Skin of body (tissue), 2 donors: ENCODE data around the gene ZNF516. TPM values are rescaled to one million over a fixed set of nuclear protein-coding genes. Genes with fewer than 3 reads are reported as not detected.

Source experiments
- DNase-seq: peaks from one replicate; lab custom pipeline; 2025; lab: John Stamatoyannopoulos, UW
- total RNA-seq: library from RNA; depleted of rRNA; stranded (reverse); fragments of >200 nt; gene quantifications from one replicate; pipeline ENCODE4 v1.2.3, GENCODE V29; 2014

Gene ZNF516
- total RNA-seq, 1 donor from 2014 or later = 24.4 TPM

DNA sequence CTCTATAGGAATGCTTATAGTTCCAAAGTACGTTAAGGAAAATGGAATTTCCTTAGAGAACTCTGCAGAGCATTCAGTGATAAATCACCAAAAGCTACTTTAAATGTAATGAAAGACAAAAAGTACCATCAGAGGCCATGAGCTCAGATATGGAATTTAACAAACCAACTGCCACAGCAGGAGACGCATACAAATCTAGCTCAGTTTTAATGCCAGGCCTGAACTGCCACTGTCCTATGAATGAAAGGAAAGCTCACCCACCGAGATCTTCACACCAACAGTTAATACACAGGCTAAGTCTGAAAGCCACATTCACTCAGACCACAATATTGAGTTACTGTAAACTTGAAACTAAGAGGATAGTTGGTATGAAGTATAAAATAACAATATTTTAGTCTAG, 126.8 kb downstream of the ZNF516 start:
- DNase-seq = no peak

DNA sequence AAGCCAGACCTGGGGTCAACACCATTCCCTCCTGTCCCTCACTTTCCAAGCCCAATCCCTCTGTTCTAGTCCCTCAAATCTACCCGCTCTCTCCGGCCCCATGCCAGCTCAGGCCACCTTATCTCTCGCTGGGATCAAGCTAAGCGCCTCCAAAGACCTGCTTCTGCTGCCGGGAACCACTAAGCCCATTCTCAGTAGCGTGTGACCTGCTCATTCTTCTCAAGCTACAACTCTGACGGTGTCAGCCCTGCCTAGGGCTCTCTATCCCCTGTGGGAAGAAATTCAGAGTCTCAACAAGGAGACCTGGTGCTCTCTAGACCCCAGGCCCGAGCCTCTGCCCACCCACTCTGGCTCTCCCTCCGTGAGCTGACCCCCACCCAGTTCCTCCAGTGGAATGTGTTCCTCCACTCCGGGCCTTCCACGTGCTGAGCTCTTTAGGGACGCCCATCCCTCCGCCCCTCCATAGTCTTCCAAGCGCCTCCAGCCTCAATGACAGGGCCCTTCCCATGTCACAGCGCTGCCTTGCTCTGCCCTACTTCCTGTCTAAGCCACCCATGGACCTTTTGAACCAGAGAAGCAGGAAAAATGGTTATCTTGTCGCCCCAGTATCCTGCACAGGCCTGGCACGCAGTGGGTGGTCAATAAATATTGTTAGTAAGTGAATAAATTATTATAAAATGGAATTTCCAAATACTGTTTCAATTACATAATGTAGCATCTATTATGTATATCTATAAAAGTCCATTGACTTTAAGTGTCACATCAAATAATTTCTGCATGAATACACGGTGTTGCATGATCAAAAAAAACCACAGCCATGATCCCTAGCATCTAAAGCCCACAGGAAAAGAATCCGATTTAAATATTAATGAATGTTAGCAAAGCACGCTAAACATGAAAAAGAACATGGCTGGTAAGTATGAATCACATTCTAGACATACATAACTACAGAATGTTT, 127.6 kb downstream of the ZNF516 start:
- DNase-seq = no peak

DNA sequence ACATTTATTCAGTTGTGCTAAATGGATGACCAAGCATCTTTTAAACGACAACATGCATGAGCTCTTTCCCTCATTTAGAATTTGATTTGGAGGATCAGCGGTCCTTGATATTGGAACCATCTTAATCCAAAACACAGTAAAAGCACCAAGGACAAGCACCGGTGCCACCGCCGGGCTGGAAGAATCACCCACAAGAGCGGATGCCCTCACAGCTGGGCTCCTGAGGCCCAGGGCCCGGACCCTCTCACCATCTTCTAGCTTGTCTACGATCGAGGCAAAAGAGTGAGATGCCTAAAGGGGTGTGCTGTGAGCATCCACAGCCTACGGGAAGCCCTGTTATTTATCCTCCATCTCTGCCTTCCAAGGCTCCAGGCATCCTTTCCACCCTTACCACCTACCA, 129.5 kb downstream of the ZNF516 start:
- DNase-seq = no peak

DNA sequence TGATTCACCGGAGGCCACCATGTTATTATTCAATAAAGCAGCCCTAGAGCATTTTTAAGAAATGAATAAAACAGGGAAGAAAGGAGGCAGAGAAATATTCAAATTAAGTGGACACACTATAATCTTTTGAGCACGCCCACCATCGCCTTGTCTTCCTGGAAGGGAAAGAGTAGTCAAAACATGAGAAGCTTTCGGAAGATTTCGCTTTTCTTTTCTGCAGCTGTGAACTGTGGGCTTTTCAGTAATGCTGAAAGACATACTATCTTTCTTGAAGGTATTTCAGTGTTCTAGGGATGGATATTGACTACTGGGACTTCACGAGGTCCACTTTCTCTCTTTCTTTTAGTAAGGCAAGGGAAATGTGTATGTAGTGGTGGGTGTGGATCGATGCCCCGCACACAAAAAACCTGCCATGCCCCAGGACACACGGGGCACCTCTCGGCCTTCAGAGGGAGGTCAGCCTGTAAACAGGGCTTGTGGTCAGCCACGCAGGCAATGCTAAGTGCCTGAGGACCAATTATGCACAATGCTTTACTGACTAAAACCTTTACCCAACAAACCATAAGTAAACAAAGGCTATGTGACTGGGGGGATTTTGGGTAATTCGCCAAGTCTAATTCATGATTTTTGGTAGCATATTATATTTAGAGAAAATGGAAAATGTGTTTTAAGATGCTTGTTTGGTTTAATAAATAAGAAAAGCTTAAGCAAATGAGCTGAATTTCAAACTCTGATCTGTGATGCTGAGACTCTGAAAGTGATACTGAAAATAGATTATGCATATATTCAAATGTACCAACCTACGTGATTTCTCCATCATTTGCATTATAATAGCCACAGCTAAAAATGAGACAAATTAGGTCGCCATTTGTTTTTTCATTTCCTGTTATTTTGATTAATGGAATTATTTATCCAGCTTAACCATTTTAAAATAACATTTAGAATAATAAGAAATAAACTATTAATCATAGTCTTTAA, 130.5 kb downstream of the ZNF516 start:
- no peak for DNase-seq

DNA sequence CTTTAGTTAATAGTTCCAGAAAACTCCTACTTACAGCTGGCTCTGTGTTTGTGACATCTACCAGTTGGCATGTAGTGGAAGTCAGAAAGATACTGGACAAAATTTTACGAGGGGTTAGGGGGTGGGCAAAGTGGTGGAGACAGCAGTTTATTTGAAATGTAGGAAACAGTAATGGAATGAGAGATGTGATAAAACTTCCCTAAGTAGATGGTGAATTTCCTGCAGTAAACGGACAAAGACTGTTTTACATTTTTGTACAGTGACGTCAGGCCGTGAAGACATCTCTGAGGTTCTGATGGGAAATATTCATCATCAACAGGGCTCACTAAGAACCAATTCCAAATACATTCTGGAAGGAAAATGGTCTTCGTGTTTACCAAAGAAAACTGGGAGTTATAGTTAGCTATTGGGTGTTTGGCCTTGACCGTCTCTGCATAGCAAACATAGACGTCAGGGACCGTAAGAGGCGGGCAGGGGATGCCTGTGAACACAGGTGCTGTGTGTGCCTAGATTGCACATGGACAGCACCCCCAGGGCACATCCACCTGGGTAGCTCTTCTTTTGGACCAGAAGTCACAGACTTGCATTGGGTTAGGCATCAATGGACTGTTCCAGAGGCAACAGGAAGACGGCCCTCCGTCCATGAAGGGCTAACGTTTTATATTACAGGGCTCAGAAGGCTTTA, 131.5 kb downstream of the ZNF516 start:
- no peak for DNase-seq

DNA sequence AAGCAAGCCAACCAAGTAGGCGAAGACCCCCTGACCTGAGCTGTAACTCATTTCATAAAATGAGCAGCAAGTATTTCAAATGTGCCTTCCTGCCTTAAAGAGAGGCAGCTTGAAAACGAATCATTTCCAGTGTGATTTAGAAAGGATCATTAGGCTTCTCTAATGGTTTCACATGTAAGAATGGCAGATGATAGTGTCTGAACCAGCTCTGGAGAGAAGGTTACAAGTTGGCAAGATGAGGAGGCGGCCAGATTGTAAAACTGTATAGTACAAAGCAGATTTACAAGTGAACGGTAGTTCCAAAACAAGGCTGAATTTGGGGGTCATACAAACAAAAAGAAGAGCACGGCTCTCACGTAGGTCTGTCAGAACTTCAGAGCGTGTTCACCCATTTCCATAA, 132.4 kb downstream of the ZNF516 start:
- DNase-seq = no peak

DNA sequence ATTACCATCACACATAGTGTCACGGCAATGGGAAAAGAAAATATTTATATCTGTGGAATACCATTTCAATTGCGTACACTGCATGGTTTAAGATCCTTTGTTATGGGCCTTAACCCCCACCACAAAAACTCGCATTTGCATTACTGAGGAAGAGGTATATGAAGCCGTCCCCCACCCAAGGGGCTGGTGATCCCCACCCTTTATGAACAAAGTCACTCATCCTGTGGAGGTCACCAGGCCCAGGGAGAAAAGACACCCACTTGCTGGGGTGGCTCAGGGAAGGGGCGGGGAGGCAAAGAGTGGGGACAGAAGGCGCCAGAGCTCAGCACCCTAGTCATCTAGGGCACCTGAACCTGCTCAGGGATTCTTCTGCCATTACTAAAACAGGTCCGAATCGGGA, 133.8 kb downstream of the ZNF516 start:
- DNase-seq = no peak

DNA sequence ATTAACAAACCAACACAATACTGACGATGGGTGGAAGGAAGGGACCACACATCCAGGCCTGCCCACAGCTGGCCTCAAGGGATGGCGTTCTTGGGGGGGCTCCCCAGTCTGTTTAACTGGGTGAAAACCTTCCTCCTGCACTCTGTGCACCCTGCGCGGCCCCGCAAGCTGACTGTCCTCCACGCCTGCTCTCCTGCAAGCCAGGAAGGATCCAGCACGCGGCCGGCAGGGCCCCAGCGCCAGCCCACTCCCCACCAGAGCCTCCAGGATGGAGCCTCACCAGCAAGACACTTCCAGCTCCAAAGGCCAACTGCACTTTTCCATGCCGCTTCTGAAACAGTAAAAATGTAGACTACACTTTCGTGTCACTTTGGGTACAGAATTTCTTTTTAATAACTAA, 135.1 kb downstream of the ZNF516 start:
- DNase-seq = no peak

DNA sequence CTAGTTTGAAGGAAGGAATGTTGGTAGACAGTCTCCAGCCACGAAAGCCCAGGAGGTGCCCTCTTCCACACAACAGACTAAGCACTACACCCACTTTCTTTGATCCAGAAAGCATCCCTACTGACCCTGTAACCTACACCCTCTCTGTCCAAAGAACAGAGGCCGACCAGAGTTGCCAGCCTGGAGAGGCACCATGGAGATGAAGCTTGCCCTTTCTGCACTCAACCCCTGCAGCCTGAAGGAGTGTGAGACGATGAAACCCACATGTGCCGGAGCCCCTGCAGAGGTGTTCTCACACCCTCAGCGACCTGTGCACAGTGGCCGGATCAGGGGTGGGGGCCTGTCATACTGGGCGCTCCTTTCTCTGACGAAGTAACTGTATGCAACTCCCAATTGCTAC, 136.3 kb downstream of the ZNF516 start:
- no peak for DNase-seq

DNA sequence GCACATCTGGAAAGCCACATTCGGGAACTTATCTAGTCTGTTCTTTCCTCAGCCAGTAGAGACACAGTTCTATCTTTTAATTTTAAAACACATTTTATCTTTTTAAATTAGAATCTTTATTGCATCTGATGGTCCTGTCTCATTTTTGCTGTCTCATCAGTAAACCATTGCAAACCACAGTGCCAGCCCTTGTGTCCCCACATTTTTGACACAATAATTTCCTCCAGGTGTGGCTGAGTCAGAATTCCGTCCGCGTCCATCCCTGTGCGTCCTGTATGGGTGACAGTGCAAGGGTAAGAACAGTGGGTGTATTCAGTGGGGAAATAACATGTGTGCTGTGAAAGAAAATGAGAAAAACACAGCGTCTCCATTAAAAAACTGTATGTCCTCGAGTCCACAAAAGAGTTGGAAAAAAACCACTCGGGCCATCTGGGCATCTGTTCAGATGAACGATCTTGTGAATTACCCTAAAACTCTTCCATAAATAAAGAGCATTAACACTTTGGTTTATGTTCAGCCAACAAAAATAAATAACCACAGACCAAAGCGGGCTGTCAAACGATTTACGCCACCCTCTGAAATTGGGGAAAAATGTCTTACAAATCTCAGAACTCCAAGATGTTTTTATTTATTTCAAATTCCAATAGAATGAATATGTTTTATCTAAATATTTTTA, 137.3 kb downstream of the ZNF516 start:
- no peak for DNase-seq

DNA sequence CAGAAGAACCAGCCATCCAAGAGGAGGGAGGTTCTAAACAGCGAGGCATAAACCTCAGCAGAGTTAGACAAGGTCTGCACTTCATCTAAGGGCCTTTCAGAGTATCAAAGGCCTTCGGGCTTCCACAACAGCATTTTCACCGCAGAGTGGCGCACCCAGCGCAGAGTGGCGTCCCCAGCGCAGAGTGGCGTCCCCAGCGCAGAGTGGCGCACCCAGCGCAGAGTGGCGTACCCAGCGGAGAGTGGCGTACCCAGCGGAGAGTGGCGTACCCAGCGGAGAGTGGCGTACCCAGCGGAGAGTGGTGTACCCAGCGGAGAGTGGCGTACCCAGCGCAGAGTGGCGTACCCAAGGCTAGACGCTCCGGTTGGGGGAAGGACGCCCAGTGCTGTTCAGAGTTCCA, 137.9 kb downstream of the ZNF516 start:
- no peak for DNase-seq

DNA sequence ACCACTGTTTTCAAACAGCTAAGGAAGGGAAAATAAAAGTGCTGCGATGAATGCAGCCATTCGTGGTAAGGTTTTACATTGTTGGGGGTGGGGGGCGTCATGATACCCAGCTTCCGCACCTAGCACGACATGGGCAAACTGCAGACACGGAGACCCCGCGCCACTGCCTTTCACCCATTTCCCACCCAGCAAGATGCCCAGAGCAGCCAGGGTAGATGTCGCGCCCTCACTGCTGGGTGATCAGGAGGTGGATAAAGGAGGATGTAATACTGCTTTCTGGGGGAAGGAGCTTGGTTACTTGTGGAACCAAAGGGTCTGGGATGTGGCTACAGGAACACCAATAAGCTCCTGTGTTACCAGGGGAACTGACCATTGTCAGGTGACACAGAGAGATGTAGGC, 138.4 kb downstream of the ZNF516 start:
- DNase-seq = no peak

DNA sequence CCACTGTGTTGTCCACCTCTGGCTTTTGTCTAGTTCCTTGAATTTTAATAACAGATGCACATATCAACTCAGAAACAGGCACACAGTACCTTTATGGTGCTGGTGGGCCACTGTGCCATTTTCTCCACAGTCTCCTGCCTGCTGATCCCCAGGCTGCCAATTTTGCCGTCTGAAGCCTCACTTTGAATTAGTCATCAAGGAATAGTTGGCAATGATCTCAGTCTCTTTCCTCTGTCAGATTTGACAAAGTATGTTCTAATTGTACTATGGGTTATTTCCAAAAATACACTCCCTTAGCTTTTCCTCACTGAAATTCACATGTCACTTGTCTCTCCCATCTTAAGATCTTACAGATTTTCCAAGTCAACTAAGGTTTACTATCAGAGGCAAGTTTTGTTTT, 140.7 kb downstream of the ZNF516 start:
- DNase-seq = no peak

DNA sequence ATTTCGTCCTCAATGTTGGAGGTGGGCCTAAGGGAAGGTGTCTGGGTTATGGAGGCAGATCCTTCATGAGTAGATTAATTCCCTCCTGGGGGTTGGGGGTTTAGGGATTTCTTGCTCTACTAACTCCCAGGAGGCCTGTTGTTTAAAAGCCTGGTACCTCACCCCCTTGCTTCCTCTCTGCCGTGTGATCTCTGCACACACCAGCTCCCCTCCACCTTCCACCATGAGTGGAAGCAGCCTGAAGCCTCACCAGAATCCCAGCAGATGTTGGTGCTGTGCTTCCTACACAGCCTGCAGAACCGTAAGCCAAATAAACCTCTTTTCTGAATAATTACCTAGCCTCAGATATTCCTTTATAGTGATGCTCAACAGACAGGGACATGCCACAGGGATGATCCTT, 141.5 kb downstream of the ZNF516 start:
- DNase-seq = no peak

DNA sequence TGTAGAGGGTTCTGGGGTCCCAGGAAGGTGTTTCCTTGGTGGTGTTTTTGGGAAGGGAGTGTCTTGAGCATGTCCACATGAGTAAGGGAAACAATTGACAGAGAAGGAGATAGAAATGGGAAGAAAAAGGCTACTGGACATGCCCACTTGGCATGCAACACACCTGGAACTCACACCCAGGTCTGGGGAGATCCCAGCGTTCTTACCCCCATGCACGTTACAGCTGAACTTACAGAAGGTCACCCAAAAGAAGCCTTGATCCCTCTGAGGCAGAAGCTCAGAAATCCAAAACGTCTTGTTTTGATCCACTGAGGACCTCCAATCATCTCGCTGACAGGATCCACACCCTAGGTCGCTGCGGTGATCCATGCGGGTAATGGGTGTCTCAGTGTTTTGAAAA, 142.0 kb downstream of the ZNF516 start:
- DNase-seq = no peak

DNA sequence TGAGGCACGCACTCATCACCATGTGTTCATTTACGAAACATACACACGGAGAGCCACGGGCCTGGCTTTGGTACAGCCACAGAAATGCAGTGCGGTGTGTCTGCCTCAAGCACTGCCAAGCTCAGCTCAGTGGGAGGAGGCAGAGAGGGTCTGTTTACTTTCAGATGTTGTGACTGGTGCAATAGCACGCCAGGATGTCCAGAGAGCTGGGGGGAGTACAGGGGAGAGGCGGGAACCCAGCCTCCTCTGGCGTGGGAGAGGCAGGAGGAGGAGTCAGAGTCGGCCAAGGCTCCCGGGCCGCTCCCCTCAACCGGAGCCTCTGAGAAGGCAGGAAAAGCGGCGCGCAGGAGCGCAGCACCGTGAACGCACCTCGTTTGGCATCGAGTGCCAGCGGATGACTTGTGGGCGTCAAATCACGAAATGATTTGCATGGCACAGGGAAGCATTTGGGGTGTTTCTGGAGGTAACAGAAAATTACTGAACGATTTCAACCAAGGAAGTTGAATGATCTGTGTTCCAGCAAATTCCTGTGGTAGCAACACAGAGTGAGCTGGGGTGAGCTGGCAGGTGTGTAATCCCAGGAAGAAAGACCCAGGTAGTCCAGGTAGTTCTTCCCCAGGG, 143.0 kb downstream of the ZNF516 start:
- peak; percentile 10 for DNase-seq

DNA sequence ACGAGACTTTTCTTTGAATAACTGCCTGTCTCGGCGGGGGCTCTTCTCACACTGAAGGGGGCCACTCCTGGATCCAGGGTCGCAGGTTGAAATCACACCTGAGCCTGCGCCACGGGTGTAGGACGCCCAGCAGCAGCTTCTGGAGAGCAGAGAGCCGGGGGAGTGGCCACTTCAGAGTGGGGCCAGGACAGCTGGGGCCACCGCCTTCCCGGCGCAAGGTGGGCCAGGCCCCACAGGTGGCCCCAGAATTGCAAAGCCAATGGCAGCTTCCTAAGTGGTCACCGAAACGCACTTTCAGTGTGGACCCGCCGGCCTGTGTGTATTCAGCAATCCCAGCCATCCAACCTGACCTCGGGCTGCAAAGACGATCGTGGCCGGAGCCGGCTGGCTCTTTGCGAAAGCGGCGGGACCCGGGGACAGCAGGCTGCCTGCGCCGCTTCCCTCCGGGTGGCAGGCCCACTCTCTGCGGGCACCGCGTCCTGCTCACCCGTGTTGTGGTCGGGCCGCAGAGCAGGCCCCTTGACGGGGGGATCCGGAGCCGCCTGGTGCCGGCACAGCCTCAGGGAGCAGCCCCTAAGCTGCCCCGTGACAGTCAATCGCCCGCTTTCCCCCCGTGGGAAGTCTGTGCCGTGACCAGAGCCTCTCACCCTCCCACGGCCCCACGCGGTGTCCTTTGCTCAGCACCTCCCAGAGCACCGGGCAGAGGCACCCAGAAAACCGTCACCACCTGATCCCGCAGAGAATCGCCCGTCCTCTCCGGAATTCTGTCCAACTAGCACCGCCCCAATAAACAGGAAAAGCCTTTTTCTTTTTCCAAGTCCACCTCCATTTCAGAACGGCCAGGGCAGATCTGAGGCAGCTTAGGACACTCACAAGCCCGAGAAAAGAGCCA, 144.7 kb downstream of the ZNF516 start:
- DNase-seq = no peak

DNA sequence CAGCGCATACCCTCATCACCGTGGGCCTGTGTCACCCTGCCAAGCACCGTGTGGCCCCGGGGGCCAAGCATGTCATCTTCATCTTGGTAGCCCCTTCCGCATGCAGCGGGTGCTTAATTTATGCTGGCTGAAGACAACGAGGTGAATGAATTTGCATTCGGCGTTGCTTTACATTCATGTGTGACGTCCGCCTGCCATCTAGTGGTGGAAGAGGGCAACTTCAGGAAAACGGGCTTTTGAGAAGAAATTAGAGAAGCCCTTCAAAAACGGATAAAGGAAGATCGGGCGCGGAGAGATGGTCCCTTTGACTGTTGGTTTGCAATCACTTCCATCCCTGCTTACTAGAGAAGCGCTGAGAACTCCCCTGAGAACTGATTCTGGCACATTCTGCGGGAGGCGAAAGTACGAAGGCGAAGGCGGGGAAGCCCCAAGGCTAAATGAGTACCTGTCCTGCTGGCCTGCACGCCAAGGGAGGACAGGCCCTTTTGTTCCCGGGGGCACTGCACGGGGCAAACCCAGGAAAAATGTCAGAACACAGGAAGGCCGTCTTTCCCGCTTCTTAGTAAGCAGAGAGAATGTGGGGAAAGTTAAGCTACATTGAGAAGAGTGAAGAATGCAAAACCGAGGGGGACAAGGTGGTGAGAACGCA, 145.9 kb downstream of the ZNF516 start:
- DNase-seq = peak; percentile 57
